Sigmoid colon (tissue), 7 donors: ENCODE results near the gene YPEL1. TPM values are rescaled to one million over a fixed set of nuclear protein-coding genes. Genes with fewer than 3 reads are reported as not detected.

Experiments
- DNase-seq: peaks from one replicate; pipeline ENCODE4 v3.0.0-alpha.2; 2019
- H3K27ac ChIP-seq, 4 donors: fragments of 200-600 bp; sonication (generic); one replicate each; pipeline ENCODE4 v1.5.1; 2016 to 2019; ENCODE audit warnings: mild to moderate bottlenecking in 1 of 4
- H3K27me3 ChIP-seq, 3 donors: fragments of 200-600 bp; sonication (generic); one replicate each; pipeline ENCODE4 v1.5.1; 2019; ENCODE audit warnings: mild to moderate bottlenecking in 1 of 3
- H3K36me3 ChIP-seq, 4 donors: fragments of 200-600 bp; sonication (generic); one replicate each; pipeline ENCODE4 v1.5.1; 2016 to 2019
- H3K4me1 ChIP-seq, 4 donors: fragments of 200-600 bp; sonication (generic); one replicate each; pipeline ENCODE4 v1.5.1; 2017 to 2019
- H3K4me3 ChIP-seq, 4 donors: fragments of 200-600 bp; sonication (generic); one replicate each; pipeline ENCODE4 v1.5.1; 2017 to 2019; ENCODE audit warnings: mild to moderate bottlenecking in 2 of 4, moderate library complexity in 1 of 4
- H3K9me3 ChIP-seq, 4 donors: fragments of 200-600 bp in 3 of 4; sonication (generic) in 3 of 4; one replicate each; pipeline versions ENCODE4 v1.5.1 to v1.6.1; 2013 to 2019
- CTCF ChIP-seq, 4 experiments: fragments of 450-650 bp in 3 of 4; fragments of 200-600 bp in 1 of 4; IDR thresholded peaks; one replicate each; pipeline ENCODE4 v1.5.1; 2016 to 2019; ENCODE audit warnings: antibody characterized with exemption in 4 of 4, mild to moderate bottlenecking in 3 of 4, moderate library complexity in 2 of 4
- EP300 ChIP-seq, 4 donors: sonication (generic); formaldehyde crosslinking; IDR thresholded peaks; one replicate each; pipeline ENCODE4 v1.6.1; 2017; ENCODE audit warnings: antibody characterized with exemption in 4 of 4
- POLR2A ChIP-seq, 2 donors: fragments of 450-650 bp; IDR thresholded peaks; one replicate each; pipeline ENCODE4 v1.6.1; 2016; ENCODE audit warnings: antibody characterized with exemption in 2 of 2, mild to moderate bottlenecking in 2 of 2, moderate library complexity in 2 of 2
- POLR2AphosphoS5 ChIP-seq, 4 donors: sonication (generic); formaldehyde crosslinking; IDR thresholded peaks; one replicate each; pipeline ENCODE4 v1.6.1; 2017; ENCODE audit warnings: antibody characterized with exemption in 4 of 4
- WGBS, 2 donors: extraction: QIAGEN DNeasy Blood & Tissue Kit; methylation state at CpG; one replicate each; pipeline ENCODE4 v1.1.7; 2013; 5-methylcytosine and 5-hydroxymethylcytosine counted together
- intact Hi-C: fragments of 100-400 bp; cut with DNase I; formaldehyde crosslinking; loops from one replicate; pipeline ENCODE4 v1.15.1; 2023
- polyA plus RNA-seq, 3 donors: library from polyadenylated mRNA; stranded (reverse); fragments of 200-250 nt; gene quantifications; one replicate each; pipeline ENCODE4 v1.2.3, GENCODE V29; 2013
- small RNA-seq, 3 donors: library from RNA; depleted of rRNA; stranded (forward); fragments of <200 nt; gene quantifications; one replicate each; pipeline ENCODE3, GENCODE V24; 2016
- total RNA-seq, 4 donors: library from RNA; depleted of rRNA; stranded (reverse); fragments of >200 nt; gene quantifications; one replicate each; pipeline ENCODE4 v1.1.0, GENCODE V29; 2016
- donor health status: healthy with polysubstance abuse.
- donor health status: Bipolar disorder and iron deficiency.
- donor health status: healthy.

The YPEL1 gene
- total and polyA plus RNA-seq, 7 donors, result 0.69 to 9.6 (median 5.9) TPM

GRCh38 chr22:21650280-21650679 is 85.3 kb downstream of the YPEL1 start:
- Histone ChIP-seq H3K36me3 (no peaks in the 10 kb centered on the region), H3K9me3 (no peaks in the 10 kb centered on the region), H3K4me3 (no peak overlapping the region), H3K4me1 (peaks cover 0 to 28% (median 16%) of the 10 kb centered on the region in 4 donors), H3K27ac (no peak overlapping the region), H3K27me3 (peaks cover 0 to 22% (median 0%) of the 10 kb centered on the region in 3 donors)
- no peak for DNase-seq
- intact Hi-C loops, result no loop called here
- no peak for TF ChIP-seq POLR2AphosphoS5 (IDR thresholded peaks at IDR 0.05)
- no peak for TF ChIP-seq CTCF (IDR thresholded peaks at IDR 0.05)
- no peak for TF ChIP-seq POLR2A (IDR thresholded peaks at IDR 0.05)
- no peak for TF ChIP-seq EP300 (IDR thresholded peaks at IDR 0.05)
- whole genome bisulfite sequencing, 2 donors, result 95 to 96% methylated on average over 7 of the region's 7 CpGs

Small RNA genes within 50 kb of the gene (small RNA-seq; reads per million reads assigned to genes)
- gene MIR301B (0.66 to 1.6 (median 1.5) reads per million in 3 donors), gene RN7SL280P (0 reads per million in 3 donors)

Other genes with a start within 250 kb of the YPEL1 start
- under 1 TPM in 1 of 4 donors, not detected in 3; 0.14 TPM for gene RIMBP3C, start 184.3 kb downstream of the YPEL1 start, total RNA-seq
- under 1 TPM in 1 of 3 donors, not detected in 2; 0.10 TPM for gene RIMBP3C, start 184.3 kb downstream of the YPEL1 start, polyA plus RNA-seq
- gene UBE2L3, start 168.1 kb downstream of the YPEL1 start, total RNA-seq, result 10 to 100 TPM; 36.1 to 50.7 (median 43.3) TPM
- gene UBE2L3, start 168.1 kb downstream of the YPEL1 start, polyA plus RNA-seq, result 10 to 100 TPM; 63.7 to 87.2 (median 71.0) TPM
- 10 to 100 TPM in 3 of 4 donors, 1 to 10 TPM in 1; 8.3 to 16.3 (median 15.3) TPM for gene YDJC, start 105.8 kb downstream of the YPEL1 start, total RNA-seq
- gene YDJC, start 105.8 kb downstream of the YPEL1 start, polyA plus RNA-seq, result 10 to 100 TPM; 17.4 to 36.5 (median 18.3) TPM
- gene CCDC116, start 103.0 kb downstream of the YPEL1 start, total RNA-seq, result 1 to 10 TPM in 1 of 4 donors, under 1 TPM in 3; 0.33 to 2.5 (median 0.38) TPM
- under 1 TPM in 1 of 3 donors, not detected in 2; 0.58 TPM for gene CCDC116, start 103.0 kb downstream of the YPEL1 start, polyA plus RNA-seq
- gene SDF2L1, start 93.5 kb downstream of the YPEL1 start, total RNA-seq, result 10 to 100 TPM in 3 of 4 donors, 1 to 10 TPM in 1; 6.1 to 38.8 (median 24.4) TPM
- gene SDF2L1, start 93.5 kb downstream of the YPEL1 start, polyA plus RNA-seq, result 100 to 1,000 TPM in 1 of 3 donors, 10 to 100 TPM in 2; 15.6 to 127 (median 25.0) TPM
- gene PPIL2, start 69.8 kb downstream of the YPEL1 start, total RNA-seq, result 10 to 100 TPM; 15.1 to 28.0 (median 18.5) TPM
- gene PPIL2, start 69.8 kb downstream of the YPEL1 start, polyA plus RNA-seq, result 10 to 100 TPM; 13.2 to 46.3 (median 19.4) TPM
- gene MAPK1, start 131.9 kb upstream of the YPEL1 start, total RNA-seq, result 10 to 100 TPM; 44.1 to 73.2 (median 48.6) TPM
- 10 to 100 TPM; 18.0 to 24.0 (median 23.2) TPM for gene MAPK1, start 131.9 kb upstream of the YPEL1 start, polyA plus RNA-seq
- 10 to 100 TPM; 20.3 to 39.2 (median 30.6) TPM for gene PPM1F, start 217.1 kb upstream of the YPEL1 start, total RNA-seq
- 10 to 100 TPM in 1 of 3 donors, 1 to 10 TPM in 2; 2.5 to 12.4 (median 5.4) TPM for gene PPM1F, start 217.1 kb upstream of the YPEL1 start, polyA plus RNA-seq
- gene TOP3B, start 247.0 kb upstream of the YPEL1 start, total RNA-seq, result 10 to 100 TPM; 12.1 to 45.1 (median 20.2) TPM
- gene TOP3B, start 247.0 kb upstream of the YPEL1 start, polyA plus RNA-seq, result 10 to 100 TPM in 1 of 3 donors, 1 to 10 TPM in 2; 3.5 to 18.6 (median 9.0) TPM